Mesenchymal stem cell (in vitro differentiated cells and primary cell): ENCODE measurements around the gene LRRC56. TPM values are rescaled to one million over a fixed set of nuclear protein-coding genes. Genes with fewer than 3 reads are reported as not detected.

ENCODE experiments used
- DNase-seq: peaks from one replicate; pipeline ENCODE4 v3.0.0-alpha.2; 2013
- H2AFZ ChIP-seq: one replicate; pipeline ENCODE4 v1.6.1; 2013; ENCODE audit warnings: low read depth, mild to moderate bottlenecking, control low read depth, inconsistent platforms, low read length, moderate library complexity
- H2AK5ac ChIP-seq: 2 replicates; pipeline ENCODE4 v1.6.1; 2013; ENCODE audit warnings: low read length, moderate library complexity, mild to moderate bottlenecking, inconsistent platforms; ENCODE audit not compliant: severe bottlenecking
- H2BK120ac ChIP-seq: one replicate; pipeline ENCODE4 v1.6.1; 2013; ENCODE audit warnings: low read depth, mild to moderate bottlenecking, inconsistent platforms, low read length, moderate library complexity
- H2BK12ac ChIP-seq, 2 experiments: one replicate each; pipeline ENCODE4 v1.6.1; 2013; ENCODE audit warnings: inconsistent platforms in 2 of 2, low read length in 2 of 2, mild to moderate bottlenecking in 2 of 2, moderate library complexity in 2 of 2, control low read depth in 1 of 2
- H2BK15ac ChIP-seq: one replicate; pipeline ENCODE4 v1.6.1; 2013; ENCODE audit warnings: mild to moderate bottlenecking, low read depth, inconsistent platforms; ENCODE audit not compliant: poor library complexity, severe bottlenecking
- H2BK5ac ChIP-seq: 2 replicates; pipeline ENCODE4 v1.6.1; 2013; ENCODE audit warnings: low read depth, mild to moderate bottlenecking, low read length, control low read depth, inconsistent platforms; ENCODE audit not compliant: poor library complexity, severe bottlenecking
- H3K14ac ChIP-seq, 2 experiments: one replicate each; pipeline ENCODE4 v1.6.1; 2013; ENCODE audit warnings: inconsistent platforms in 2 of 2, low read length in 2 of 2, control low read depth in 1 of 2, mild to moderate bottlenecking in 1 of 2, moderate library complexity in 1 of 2
- H3K18ac ChIP-seq, 2 experiments: one replicate each; pipeline ENCODE4 v1.6.1; 2013; ENCODE audit warnings: inconsistent platforms in 2 of 2, low read length in 2 of 2, control low read depth in 1 of 2, low read depth in 1 of 2, mild to moderate bottlenecking in 1 of 2
- H3K23ac ChIP-seq, 2 experiments: one replicate each; pipeline ENCODE4 v1.6.1; 2013; ENCODE audit warnings: inconsistent platforms in 2 of 2, low read length in 2 of 2, mild to moderate bottlenecking in 2 of 2, moderate library complexity in 2 of 2, control low read depth in 1 of 2
- H3K27ac ChIP-seq: 2 replicates; pipeline ENCODE4 v1.5.1; 2013; ENCODE audit warnings: mild to moderate bottlenecking, moderate library complexity, low read length, control low read depth, inconsistent platforms; ENCODE audit not compliant: poor library complexity, severe bottlenecking
- H3K27me3 ChIP-seq, 2 experiments: 2 replicates each; pipeline versions ENCODE4 v1.6.1 to v1.7.0; 2013; ENCODE audit warnings: low read length in 2 of 2, mild to moderate bottlenecking in 2 of 2, moderate library complexity in 2 of 2, control low read depth in 1 of 2, inconsistent platforms in 1 of 2; ENCODE audit not compliant: control insufficient read depth in 1 of 2, insufficient read depth in 1 of 2
- H3K36me3 ChIP-seq, 2 experiments: 2 replicates each; pipeline versions ENCODE4 v1.6.1 to v1.7.0; 2013; ENCODE audit warnings: low read length in 2 of 2, control low read depth in 1 of 2, inconsistent platforms in 1 of 2, low read depth in 1 of 2, mild to moderate bottlenecking in 1 of 2; ENCODE audit not compliant: insufficient read depth in 2 of 2, control insufficient read depth in 1 of 2
- H3K4ac ChIP-seq, 2 experiments: one replicate each; pipeline ENCODE4 v1.6.1; 2013; ENCODE audit warnings: inconsistent platforms in 2 of 2, low read length in 2 of 2, mild to moderate bottlenecking in 2 of 2, moderate library complexity in 2 of 2, control low read depth in 1 of 2, low read depth in 1 of 2
- H3K4me1 ChIP-seq: 2 replicates; pipeline ENCODE4 v1.6.1; 2013; ENCODE audit warnings: low read depth, low read length, control low read depth; ENCODE audit not compliant: control insufficient read depth, insufficient read depth
- H3K4me2 ChIP-seq: 2 replicates; pipeline ENCODE4 v1.6.1; 2013; ENCODE audit warnings: low read length, mild to moderate bottlenecking, inconsistent platforms; ENCODE audit not compliant: poor library complexity, severe bottlenecking
- H3K4me3 ChIP-seq, 2 experiments: 2 replicates each; pipeline versions ENCODE4 v1.5.1 to v1.7.0; 2013; ENCODE audit warnings: low read length in 2 of 2, mild to moderate bottlenecking in 2 of 2, control low read depth in 1 of 2, low read depth in 1 of 2; ENCODE audit not compliant: insufficient read depth in 1 of 2
- H3K79me1 ChIP-seq: replicated peaks from 2 replicates; pipeline ENCODE4 v1.6.1; 2013; ENCODE audit warnings: mild to moderate bottlenecking, control low read depth, low read length, inconsistent platforms; ENCODE audit not compliant: poor library complexity, severe bottlenecking
- H3K9ac ChIP-seq: 2 replicates; pipeline ENCODE4 v1.7.0; 2013; ENCODE audit warnings: mild to moderate bottlenecking, low read length, moderate library complexity
- H3K9me3 ChIP-seq: 2 replicates; pipeline ENCODE4 v1.7.0; 2013; ENCODE audit warnings: mild to moderate bottlenecking, low read length; ENCODE audit not compliant: control insufficient read depth
- H4K8ac ChIP-seq: one replicate; pipeline ENCODE4 v1.6.1; 2013; ENCODE audit warnings: inconsistent platforms, mild to moderate bottlenecking, low read length, moderate library complexity
- H4K91ac ChIP-seq: one replicate; pipeline ENCODE4 v1.6.1; 2013; ENCODE audit warnings: mild to moderate bottlenecking, low read length, inconsistent platforms
- WGBS: methylation state at CpG from one replicate; pipeline ENCODE4 v1.1.7; 2013; ENCODE audit warnings: mixed read lengths; 5-methylcytosine and 5-hydroxymethylcytosine counted together
- polyA plus RNA-seq, 2 experiments: library from polyadenylated mRNA; stranded (reverse); fragments of 200-250 nt; gene quantifications; one replicate each; pipeline ENCODE4 v1.2.3, GENCODE V29; 2013

Gene LRRC56
- 1.2 TPM for polyA plus RNA-seq (2013, experiment 1 of 2)
- 1.2 TPM for polyA plus RNA-seq (2013, experiment 2 of 2)

DNA sequence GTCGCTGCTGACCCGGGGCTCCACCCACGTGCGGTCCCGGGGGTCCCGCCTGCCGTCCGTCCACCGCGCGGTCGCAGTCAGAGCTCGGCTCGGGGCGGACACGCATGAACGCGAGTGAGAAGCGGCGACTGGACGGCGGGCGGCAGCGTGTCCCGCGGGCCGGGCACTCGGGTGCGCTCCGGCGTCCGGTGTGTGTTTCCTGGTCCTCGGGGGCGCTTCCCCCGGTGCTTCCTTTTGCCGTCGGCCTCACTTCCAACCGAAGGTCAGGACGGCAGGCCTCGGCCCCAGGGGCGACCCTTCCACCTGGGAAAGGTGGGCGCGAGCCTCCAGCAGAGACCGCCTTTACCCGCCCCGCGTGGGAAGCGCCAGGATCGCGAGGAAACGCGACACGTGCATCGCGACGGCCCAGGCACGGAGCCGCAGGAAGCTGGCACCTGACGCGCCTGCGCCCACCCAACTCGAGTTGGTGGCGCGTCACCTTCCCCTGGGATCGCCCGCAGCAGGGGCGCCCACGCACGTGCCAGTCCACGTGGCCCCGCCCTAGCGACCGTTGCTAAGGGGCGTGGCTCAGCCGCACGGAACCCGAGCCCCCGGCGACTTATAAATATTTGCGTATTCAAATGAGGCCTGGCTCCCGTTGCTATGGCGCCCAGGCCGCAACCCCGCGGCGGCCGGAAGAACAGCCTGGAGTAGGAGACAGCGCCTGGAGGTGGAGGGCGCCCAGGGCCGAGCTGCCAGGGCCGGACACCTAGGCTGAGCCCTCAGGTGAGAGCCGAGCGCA, at the start of gene LRRC56:
Gene LRRC56, plus strand, starts transcription at position 687 of the 781 bp plus-strand sequence. CDS start 3,158 bp downstream, outside the sequence.
- Histone ChIP-seq H2BK15ac (peak within 1 kb of the TSS; percentile 92), H2BK5ac (no peak within 1 kb of the TSS), H3K23ac (peak within 1 kb of the TSS in 1 of 2 experiments; percentile 0), H3K4ac (peak within 1 kb of the TSS; percentile 73 to 75), H3K18ac (peak within 1 kb of the TSS; percentile 41 to 60), H3K36me3 (peaks cover 16 to 20% of the 10 kb centered on the region in 2 experiments), H3K4me2 (peak within 1 kb of the TSS; percentile 23), H4K91ac (peak within 1 kb of the TSS; percentile 93), H3K27me3 (peaks cover 0 to 17% of the 10 kb centered on the region in 2 experiments), H3K14ac (no peak within 1 kb of the TSS), H2AFZ (peak within 1 kb of the TSS; percentile 73), H2BK12ac (peak within 1 kb of the TSS; percentile 63 to 72), H3K9ac (peak within 1 kb of the TSS; percentile 57), H2AK5ac (no peak within 1 kb of the TSS), H3K4me3 (peak within 1 kb of the TSS; percentile 11 to 77), H3K4me1 (peaks cover 36% of the 10 kb centered on the region), H3K79me1 (peaks cover 10% of the 10 kb centered on the region), H3K9me3 (no peaks in the 10 kb centered on the region), H3K27ac (no peak within 1 kb of the TSS), H2BK120ac (peak within 1 kb of the TSS; percentile 78), H4K8ac (peak within 1 kb of the TSS; percentile 90)
- WGBS, result 6% methylated on average over 81 of the region's 93 CpGs
- DNase-seq, result peak; percentile 91

- Histone ChIP-seq H4K8ac (no peak overlapping the region), H3K4me2 (no peak overlapping the region), H3K4me3 (no peak overlapping the region), H2AK5ac (no peak overlapping the region), H2AFZ (no peak overlapping the region), H4K91ac (no peak overlapping the region), H3K27me3 (no peaks in the 10 kb centered on the region), H2BK12ac (no peak overlapping the region), H3K4me1 (peaks cover 13% of the 10 kb centered on the region), H3K4ac (no peak overlapping the region), H3K23ac (no peak overlapping the region), H3K9ac (no peak overlapping the region), H3K18ac (no peak overlapping the region), H3K27ac (no peak overlapping the region), H2BK120ac (no peak overlapping the region), H3K36me3 (peaks cover 15 to 67% of the 10 kb centered on the region in 2 experiments), H2BK5ac (no peak overlapping the region), H3K14ac (no peak overlapping the region), H3K79me1 (peaks cover 29% of the 10 kb centered on the region), H3K9me3 (no peaks in the 10 kb centered on the region), H2BK15ac (no peak overlapping the region)
- no peak for DNase-seq
- 97% methylated on average over 22 of the region's 22 CpGs for WGBS
Measured at GRCh38 chr11:487571-488021, 49.7 kb upstream of the LRRC56 start.

GRCh38 chr11:488062-488461, 49.3 kb upstream of the LRRC56 start:
- H3K9me3 ChIP-seq, result no peaks in the 10 kb centered on the region
- WGBS, result 97% methylated on average over 25 of the region's 25 CpGs

GRCh38 chr11:488579-488978, 48.7 kb upstream of the LRRC56 start:
- Histone ChIP-seq H2BK15ac (no peak overlapping the region), H4K91ac (no peak overlapping the region), H2AK5ac (no peak overlapping the region), H2AFZ (no peak overlapping the region), H3K9ac (no peak overlapping the region), H3K4me3 (no peak overlapping the region), H3K14ac (no peak overlapping the region), H3K4me2 (no peak overlapping the region), H3K27me3 (no peaks in the 10 kb centered on the region), H3K27ac (no peak overlapping the region), H3K36me3 (peaks cover 23 to 74% of the 10 kb centered on the region in 2 experiments), H3K79me1 (peaks cover 29% of the 10 kb centered on the region), H2BK5ac (no peak overlapping the region), H4K8ac (no peak overlapping the region), H3K18ac (no peak overlapping the region), H2BK120ac (no peak overlapping the region), H3K4ac (no peak overlapping the region), H3K9me3 (no peaks in the 10 kb centered on the region), H2BK12ac (no peak overlapping the region), H3K23ac (no peak overlapping the region), H3K4me1 (peaks cover 19% of the 10 kb centered on the region)
- WGBS, result 96% methylated on average over 19 of the region's 19 CpGs
- no peak for DNase-seq

More at GRCh38 chr11:488062-488461, 49.3 kb upstream of the LRRC56 start:
- no peak overlapping the region for H3K18ac ChIP-seq
- peaks cover 29% of the 10 kb centered on the region for H3K79me1 ChIP-seq
- H3K23ac ChIP-seq, result no peak overlapping the region
- no peak overlapping the region for H4K8ac ChIP-seq
- no peak overlapping the region for H3K4me2 ChIP-seq
- no peak overlapping the region for H2AK5ac ChIP-seq
- no peak for DNase-seq
- H3K27me3 ChIP-seq, result no peaks in the 10 kb centered on the region
- no peak overlapping the region for H2BK12ac ChIP-seq
- no peak overlapping the region for H2AFZ ChIP-seq
- no peak overlapping the region for H2BK15ac ChIP-seq
- H3K9ac ChIP-seq, result no peak overlapping the region
- no peak overlapping the region for H4K91ac ChIP-seq
- H3K4ac ChIP-seq, result no peak overlapping the region
- no peak overlapping the region for H2BK120ac ChIP-seq
- peaks cover 19 to 71% of the 10 kb centered on the region in 2 experiments for H3K36me3 ChIP-seq
- H3K4me3 ChIP-seq, result no peak overlapping the region
- H3K4me1 ChIP-seq, result peaks cover 18% of the 10 kb centered on the region
- H3K14ac ChIP-seq, result no peak overlapping the region
- no peak overlapping the region for H3K27ac ChIP-seq
- H2BK5ac ChIP-seq, result no peak overlapping the region
